NCI-H446 (cell line): ENCODE results near the gene ADAMTS2.

Experiments used
- DNase-seq, 2 experiments: peaks; one replicate each; lab custom pipeline; 2025; lab: John Stamatoyannopoulos, UW

The ADAMTS2 gene

DNA sequence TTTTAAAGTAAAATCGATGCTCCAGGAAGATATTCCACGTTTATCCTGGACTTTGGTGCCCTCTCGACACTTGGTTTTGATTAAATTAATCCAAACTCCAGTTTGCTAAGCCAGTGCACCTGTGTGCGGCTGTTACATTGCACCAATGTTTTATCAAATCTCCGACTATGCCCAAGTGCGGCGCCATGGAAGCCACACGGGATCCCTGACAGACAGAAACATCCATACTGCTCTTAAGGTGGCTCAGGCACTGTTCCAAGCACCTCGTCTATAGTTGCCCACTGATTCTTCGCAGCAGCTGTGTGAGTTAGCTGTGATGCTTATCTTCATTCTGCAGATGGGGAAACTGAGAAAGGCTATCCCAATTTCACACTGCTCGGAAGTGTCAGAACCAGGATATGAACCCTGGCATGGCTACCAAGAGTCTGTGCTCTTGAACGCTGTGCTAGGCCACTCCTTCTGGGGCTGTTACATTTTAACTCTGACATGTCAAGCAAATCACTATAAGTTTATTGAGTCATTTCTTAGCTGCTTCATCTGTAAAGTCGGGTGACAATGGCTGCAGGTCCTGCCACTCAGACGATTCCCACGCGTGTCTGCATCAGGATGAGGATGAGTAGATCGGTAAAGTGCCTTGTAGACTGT lies 113.0 kb downstream of the ADAMTS2 start:
- no peak for DNase-seq

DNA sequence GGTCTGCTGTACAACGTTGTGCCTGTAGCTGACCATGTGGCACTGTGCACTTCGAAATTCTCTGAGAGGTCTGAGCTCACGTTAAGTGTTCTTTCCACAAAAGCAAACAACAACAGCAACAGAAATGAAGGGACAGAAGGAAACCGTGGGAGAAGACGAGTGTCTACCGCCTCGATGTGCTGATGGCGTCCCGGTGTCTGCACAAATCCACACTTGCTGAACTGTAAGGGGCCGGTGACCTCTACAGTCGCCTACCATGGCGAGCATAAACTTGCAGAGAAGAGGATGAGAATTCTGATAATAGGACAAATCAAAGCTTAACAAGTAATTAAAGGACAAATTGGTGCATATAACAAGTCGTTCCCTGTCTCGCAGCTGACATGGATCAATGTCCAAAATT lies 114.0 kb downstream of the ADAMTS2 start:
- DNase-seq: no peak

DNA sequence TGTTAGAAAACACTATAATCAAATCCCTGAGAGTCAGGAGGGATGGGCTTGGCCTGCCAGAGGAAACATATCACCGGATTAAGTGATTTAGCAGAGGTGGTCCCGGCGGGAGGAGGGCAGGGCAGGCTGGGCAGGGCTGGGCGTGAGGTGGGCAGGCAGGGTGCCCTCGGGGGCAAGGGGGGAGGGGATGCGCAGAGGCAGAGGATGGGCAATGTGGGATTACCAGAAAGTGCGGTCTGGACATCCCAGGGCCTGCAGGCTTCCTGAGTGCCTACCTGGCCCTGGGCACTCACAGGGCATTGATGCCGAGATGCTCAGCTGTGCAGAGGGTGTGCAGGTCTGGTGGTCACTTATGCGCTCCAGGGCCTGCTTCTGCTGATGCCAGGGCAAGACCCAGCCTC lies 115.2 kb downstream of the ADAMTS2 start:
- no peak for DNase-seq

DNA sequence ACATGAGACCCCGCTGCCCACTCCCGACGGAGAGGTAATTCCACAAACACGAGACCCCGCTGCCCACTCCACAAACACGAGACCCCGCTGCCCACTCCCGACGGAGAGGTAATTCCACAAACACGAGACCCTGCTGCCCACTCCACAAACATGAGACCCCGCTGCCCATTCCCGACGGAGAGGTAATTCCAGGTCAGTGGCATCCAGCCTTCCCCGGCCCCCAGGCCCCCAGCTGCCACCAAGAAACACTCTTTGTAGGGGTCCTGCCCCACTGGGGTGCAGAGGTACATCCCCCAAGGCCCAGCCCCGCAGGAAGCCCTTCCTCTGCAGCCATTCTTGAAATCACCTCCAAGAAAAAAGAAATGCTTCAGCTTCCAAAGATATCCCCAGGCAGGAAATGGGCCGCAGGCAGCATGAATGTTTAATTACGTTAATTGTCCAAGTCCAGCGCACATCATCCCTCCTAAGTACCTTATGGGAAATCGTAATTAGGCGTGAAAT lies 115.9 kb downstream of the ADAMTS2 start:
- no peak for DNase-seq

DNA sequence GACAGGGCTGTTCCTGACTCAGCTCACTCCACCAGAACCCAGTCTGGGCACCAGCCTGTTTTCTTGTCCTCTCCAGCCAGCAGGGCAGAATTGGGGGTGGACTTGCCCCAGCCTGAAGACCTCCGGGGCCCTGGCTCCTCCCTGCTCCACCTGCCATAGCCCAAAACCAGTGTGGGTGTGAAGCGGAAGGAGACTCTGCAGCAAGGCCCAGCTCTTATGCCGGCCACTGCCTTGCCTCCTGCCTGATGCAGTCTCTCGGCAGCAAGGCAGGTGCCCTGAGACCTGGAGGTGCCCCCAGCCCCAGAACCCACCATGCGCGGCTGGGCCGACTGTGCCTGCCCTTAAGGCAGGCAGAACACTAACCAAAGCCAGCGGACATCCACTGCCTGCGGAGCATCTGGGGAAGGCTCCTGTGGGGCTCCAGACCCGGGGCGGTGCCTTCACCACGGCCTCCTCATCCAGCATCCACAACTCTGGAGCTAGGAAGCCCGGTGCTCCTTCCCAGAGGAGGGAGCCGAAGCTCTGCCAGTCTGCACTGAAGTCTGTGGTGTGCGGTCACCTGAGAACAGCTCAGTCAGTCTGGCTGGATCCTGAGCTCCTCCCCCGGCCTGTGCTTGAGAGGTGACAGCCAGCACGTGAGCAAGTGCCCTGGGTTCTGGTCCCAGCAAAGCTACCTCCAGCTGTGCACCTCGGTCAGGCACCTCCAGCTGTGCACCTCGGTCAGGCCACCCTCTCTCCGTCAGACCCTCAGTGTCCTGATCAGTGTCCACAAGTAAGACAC lies 116.7 kb downstream of the ADAMTS2 start:
- DNase-seq: no peak

DNA sequence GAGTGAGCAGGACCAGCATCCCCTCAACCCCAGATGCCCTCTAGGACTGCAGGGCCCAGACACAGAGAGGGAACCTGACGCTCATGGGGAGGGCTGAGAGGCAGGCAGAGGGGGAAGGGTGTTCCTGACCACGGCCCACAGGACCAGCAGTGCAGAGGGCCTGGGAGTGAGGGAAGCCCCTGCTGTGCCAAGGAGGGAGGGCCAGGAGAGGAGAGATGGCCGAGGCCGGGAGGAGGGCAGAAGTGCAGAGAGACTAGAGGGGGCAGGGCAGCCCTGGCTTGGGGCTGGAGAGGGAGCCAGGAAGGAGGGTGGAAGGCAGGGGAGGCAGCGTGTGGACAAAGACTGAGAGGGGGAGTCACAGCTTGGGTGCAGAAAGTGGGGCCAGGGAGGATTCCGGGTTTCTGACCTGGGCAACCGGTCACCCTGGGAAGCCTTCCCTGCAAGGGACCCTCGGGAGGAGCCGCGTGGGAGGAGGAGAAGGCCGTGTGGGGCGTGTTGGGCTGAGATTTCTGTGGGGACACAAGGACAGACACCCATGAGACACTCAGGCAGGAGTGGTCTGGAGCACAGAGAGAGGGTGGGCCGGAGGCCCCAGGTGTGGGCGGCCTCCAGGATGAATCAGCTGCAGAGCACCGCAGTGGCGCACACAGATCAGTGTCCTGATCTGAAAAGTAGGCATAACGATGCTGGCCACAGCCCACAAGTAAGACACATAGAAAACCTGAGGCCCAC lies 117.5 kb downstream of the ADAMTS2 start:
- DNase-seq: no peak

DNA sequence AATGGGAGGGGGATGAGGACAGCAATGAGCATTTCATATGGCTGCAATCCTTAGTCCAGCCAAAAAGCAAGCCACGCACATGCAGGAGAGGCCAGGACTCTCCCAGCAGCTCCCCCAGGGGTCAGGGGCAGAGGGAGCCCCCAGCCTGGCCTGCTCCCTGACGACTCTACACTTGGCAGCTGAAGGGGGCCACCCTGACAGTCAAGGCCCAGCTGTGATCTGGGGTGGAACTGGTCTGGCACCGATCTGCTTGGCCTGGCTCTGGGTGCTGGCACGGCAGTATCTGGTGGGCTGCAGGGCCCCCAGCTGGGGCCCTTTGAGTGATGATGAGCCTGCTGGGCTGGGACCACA lies 118.1 kb downstream of the ADAMTS2 start:
- DNase-seq: no peak

DNA sequence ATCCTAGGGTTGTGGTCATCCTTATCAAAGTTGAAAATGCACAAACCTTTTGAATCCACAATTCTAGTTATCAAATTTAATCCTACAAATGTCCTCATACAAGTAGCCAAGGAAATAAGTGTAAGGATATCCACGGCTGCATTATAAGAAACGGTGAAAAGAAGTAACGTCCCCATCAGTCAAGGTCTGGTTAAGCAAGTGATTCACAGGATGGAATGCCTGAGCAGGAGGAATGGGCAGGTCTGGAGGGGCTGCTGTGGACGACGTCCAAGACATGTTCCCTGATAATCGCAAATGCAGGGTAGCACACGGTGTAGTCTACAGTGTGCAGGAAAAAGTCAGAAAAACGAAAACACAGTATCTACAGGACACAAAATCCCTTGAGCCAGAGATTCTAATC lies 118.6 kb downstream of the ADAMTS2 start:
- no peak for DNase-seq

DNA sequence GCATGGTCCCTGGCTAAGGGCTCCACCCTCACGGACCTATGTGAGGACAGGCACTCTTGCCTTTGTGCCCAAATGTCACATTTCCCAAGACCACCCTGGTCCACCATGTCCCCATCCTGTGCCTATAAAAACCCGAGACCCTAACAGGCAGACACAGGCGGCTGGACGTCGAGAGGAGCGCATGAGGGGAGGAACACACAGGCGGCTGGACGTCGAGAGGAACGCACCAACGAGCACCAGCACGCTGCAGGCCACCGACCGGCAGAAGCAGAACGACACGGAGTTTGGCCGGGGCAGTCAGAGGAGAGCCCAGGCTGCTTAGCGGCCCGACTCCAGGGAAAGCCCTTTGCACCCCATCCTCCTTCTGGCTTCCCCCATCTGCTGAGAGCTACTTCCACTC lies 119.9 kb downstream of the ADAMTS2 start:
- no peak for DNase-seq

DNA sequence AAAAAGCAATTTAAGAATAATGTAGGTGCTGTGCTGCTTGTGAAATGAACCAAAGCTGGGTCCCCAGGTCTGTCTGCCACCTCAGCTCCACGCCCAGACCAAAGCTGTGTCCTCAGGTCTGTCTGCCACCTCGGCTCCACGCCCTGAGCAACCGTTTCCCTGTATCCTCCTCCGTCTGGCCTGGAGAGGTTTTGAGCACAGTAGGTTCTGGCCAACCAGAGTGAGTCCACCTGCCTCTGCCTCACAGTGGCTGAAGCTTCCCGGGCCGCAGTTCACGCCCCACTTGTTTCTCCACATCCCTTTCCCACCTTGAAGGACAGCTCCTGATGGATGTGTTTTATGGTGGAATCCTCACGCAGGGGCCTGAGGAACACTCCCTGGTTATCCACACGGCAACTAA lies 120.5 kb downstream of the ADAMTS2 start:
- no peak for DNase-seq

DNA sequence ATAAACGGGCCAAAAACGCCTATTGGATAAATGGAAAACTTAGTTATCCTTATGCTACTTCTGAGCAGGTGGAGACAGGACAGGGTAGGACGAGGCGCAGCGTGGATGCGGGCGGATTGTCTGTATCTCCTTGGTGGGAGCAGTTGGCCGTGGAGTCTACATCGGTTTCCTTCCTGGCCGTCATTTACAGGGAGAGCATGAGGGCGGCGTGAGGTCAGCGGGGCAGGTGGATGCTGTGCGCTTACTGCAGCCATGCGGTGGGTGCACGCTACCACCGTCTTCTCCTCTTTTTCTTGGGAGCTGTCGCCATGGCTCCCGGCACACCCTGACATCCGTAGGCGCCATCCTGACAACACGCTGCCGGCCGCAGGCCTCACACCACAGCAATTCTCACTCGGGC lies 121.3 kb downstream of the ADAMTS2 start:
- no peak for DNase-seq

DNA sequence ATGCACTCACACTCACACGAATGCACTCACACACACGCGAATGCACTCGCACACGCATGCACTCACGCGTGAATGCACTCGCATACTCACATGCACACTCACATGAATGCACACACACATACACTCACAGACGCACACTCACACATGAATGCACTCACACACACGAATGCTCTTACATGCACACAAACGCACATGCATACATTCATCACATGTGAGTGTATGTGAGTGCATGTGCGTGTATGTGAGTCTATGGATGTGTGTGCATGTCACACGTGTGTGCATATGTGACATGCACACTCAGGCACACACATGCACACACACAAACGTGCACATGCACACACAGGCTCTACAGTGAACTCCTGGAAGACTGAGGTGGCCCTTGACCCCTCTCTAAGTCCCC lies 121.7 kb downstream of the ADAMTS2 start:
- DNase-seq: no peak

DNA sequence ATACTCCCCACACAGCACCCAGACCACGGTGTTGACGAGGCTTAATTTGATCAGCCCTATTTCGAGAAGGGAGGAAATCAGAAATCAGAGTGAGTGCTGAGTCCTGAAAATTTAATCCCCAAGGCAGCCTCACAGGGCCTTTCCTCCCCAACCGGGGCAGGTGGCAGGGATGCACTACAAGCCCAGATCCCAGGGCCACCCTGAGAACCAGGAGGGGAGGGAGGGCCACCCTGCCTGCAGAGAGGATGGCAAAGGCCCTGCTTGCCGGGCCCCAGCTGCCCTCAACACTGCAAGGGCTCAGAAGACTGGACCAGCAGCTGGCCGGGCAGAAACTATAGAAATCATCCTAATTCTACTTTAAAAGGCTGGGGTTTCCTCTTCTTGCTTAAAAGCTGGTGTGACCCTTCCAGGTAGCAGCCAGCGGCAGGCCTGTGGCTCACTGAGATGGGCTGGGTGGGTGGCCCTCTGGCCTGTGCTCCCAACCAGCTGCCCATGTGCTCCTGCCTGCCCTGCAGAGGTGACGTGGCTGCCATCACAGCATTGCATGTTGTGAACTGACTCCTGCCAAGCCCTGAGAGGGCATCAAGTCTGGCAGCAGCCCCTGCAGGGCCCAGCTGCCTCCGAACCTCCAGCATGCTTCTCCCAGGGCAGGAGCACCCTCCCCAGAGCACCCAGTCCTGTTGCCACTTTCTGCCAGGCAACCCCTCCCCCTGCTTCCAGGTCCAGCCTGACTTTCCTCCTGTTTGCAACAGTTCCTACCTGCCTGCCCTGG lies 122.8 kb downstream of the ADAMTS2 start:
- no peak for DNase-seq

DNA sequence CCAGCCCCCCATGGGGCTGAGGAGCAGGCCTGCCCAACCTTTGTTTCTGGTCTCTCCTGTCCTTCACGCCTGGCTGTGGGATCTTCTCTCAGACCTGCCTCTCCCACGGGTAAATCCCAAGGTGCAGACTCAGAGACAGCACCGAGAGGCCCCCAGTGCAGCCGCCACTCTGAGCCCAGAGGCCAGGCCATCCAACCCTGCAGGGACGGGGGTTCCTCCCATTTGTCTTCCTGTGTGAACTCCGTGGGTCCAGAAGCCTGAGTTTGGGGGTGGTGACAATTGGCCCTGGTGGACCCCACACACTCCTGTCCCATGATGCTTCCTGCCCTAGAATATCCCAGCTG lies 123.4 kb downstream of the ADAMTS2 start:
- no peak for DNase-seq

DNA sequence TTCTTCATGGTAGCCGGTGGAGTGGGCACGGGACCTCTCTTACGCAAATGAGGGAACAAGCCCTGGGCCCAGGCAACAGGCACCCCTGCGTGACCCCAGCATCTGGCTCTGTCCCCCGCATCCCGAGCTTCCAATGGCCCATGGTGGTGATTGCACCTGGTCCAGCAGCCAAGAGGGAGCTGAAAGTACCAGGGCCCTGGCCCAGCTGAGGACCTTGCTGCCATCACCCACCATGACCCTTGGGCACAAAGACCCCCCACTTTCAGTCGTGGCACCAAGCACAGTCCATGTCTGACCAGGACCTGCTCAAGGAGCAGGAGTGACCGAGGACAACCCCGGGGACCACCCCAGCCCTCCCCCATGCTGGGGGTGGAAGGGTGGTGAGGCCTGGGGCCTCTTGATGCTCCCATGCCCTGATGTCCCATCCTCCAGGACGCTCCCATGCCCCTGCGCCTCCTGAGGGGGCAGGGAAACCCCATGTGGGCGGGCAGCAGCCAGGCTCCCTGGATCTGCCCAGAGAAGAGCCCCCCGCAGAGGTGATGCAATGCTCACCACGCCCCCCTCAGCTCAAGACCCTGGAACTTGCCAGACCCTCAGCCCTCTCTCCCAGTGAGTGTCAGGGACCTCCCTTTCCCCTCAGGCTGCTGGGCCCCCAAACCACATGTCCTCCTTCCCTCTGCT lies 123.9 kb downstream of the ADAMTS2 start:
- DNase-seq: no peak

DNA sequence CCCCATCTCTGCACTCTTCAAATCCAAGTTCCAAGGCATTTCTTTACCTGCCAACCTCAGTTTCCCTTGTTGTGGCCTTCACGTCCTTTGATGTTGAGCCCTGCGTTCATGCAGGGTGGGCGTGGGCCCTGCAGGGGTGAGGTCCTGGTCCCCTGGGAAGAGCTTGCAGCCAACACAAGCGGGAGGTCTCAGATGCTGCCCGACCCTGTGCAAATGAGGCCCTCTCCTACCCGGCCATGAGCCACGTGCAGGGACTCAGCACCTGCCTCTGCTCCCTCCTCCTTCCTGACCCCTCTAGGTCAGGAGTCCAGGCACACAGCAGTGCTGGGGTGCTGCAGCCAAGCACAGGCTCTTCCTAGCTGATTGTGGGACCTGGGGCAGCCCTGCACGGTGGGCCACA lies 124.5 kb downstream of the ADAMTS2 start:
- DNase-seq: no peak

DNA sequence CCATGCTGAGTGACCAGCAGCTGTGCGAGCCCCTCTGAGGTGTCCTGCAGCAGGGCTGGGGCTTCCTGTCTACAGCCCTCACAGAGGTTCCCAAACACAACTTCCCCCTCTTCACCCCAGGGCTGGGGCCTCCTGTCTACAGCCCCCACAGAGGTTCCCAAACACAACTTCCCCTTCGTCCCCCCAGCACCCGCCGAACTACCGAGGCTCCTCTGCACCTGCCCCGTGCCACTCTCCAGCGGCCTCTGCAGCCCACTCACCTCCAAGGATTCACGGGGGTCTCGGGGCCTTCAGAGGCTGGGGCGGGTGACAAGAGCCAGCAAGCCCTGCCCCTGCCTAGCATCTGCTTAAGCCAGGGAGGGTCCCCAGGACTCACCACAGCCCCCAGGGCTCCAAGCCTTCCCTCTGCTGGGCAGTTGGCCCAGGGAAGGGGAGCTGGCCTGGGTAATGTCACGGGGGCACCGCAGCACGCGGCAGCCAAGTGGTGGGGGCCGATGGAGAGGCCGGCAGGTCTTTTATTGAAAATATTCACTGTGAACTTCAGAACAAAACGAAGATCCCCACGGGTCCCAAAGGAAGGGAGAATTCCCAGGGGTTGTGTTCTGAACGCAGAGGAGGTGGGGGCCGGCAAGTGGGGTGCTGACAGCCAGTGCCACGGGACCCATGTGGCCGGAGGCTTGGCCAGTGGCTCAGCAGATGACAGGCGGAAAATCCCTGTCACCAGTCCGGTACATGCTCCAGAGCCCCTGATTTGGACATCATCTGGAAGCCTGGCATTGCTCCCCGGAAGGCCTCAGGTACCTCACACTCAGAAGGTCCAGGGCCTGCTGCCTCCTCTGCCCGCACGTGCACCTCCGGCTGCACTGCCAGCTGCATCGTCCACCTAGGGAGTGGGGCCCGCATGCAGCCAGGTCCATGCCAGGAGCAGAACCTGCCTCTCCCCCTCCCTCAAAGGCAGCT lies 125.3 kb downstream of the ADAMTS2 start:
- DNase-seq: no peak

DNA sequence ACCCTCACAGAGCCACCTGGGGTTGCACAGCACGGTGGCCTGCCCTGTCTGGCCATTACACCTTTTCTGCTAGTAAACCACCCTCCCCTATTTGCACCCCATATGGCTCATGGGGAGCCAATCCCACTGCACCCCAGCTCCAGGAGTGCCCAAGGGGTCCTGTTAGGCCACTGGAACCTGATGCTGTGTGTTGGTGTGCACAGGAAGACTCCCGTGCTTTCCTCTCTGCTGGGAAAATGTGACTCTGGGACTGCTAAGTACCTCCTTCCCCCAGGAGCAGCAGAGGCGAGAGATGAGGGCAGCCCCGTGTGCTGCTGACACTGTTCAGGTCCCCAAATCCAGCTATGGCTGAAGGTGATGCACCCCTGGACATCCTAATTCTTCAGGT lies 126.3 kb downstream of the ADAMTS2 start:
- no peak for DNase-seq

DNA sequence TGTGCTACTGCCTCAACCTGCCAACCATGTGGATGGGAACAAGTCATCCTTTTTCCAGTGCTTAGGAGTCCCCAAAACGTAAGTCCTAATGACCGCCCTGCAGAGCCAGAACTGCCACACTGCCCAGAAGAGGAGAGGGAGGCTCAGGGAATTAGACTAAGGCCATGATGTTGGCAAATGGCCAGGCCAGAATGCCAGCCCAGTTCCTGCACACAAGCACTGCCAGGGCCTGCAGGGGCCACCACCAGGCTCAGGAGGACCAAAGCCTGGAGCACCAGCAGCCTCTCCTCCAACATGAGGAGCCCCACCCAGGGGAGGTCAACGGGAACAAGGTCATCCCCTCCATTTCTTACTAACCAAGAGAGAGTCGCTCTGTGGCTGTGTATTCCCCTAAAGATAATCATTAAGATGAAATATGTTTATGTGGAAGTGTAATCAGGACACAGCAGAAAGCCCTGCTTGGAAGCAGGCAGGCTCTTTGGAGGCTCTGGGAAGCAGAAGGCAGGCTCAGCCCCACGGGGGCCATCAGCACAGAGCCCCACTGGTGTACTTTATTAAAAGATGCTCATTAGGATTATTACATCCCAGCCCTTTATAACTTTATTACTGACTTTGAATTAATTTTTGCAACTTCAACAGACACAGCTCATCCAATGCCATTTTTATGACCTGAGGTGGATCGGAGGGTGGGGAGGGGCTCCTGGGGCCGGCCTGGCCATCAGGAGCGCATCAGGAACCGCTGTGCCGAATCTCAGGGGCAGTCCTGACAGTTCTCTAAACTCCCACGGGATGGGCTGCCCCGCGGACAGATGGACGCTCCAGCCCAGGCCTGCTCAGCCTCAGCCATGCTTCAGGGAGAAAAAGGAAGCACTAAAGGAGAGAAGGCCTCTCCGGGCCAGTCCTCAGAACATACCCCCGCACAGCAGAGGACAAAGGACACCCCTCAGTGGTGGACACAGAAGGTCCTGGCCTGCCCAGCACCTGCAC lies 127.0 kb downstream of the ADAMTS2 start:
- no peak for DNase-seq
